HEK293 (cell line): Measurements from ENCODE around the gene CLDN10.

Experiments used
- CTCF ChIA-PET: fragments of 350-600 bp; formaldehyde crosslinking; extraction: SDS; loops from one replicate; lab custom pipeline; 2021; ENCODE audit warnings: antibody characterized with exemption; lab: Yijun Ruan, JAX
- POLR2A ChIA-PET: fragments of 300-600 bp; formaldehyde crosslinking; extraction: SDS; loops from one replicate; lab custom pipeline; 2020; ENCODE audit warnings: antibody characterized with exemption, inconsistent platforms; lab: Yijun Ruan, JAX
- H3K27ac ChIP-seq: fragments of 200-500 bp; sonication (Bioruptor generic); 2 replicates; pipeline ENCODE4 v1.5.1; 2014; ENCODE audit warnings: low read depth, low read length, control low read depth, inconsistent platforms; ENCODE audit errors: extremely low read depth
- H3K36me3 ChIP-seq, 2 experiments: fragments of 200-500 bp in 1 of 2; sonication (Bioruptor generic) in 1 of 2; 1 replicate in 1 of 2; 2 replicates in 1 of 2; pipeline ENCODE4 v1.5.1; 2014 to 2017; ENCODE audit warnings: inconsistent platforms in 2 of 2, low read length in 2 of 2; ENCODE audit not compliant: control insufficient read depth in 2 of 2, insufficient read depth in 1 of 2
- H3K4me1 ChIP-seq: fragments of 200-500 bp; sonication (Bioruptor generic); 2 replicates; pipeline ENCODE4 v1.5.1; 2014; ENCODE audit warnings: mild to moderate bottlenecking, low read length, inconsistent platforms; ENCODE audit not compliant: control insufficient read depth, insufficient read depth
- H3K4me3 ChIP-seq: 2 replicates; pipeline ENCODE4 v1.5.1; 2011; ENCODE audit warnings: low read depth, mild to moderate bottlenecking, control low read depth, low read length, moderate library complexity
- H3K9me3 ChIP-seq: fragments of 200-500 bp; sonication (Bioruptor generic); 2 replicates; pipeline ENCODE4 v1.5.1; 2014; ENCODE audit warnings: low read depth, low read length, inconsistent platforms; ENCODE audit not compliant: control insufficient read depth, insufficient read depth
- CTCF ChIP-seq: fragments of 450-650 bp; formaldehyde crosslinking; IDR thresholded peaks from 2 replicates; pipeline ENCODE4 v1.5.1; 2016; ENCODE audit warnings: missing biosample characterization, missing genetic modification characterization
- ELK4 ChIP-seq: IDR thresholded peaks from 2 replicates; pipeline ENCODE4 v1.6.1; 2011; ENCODE audit warnings: mild to moderate bottlenecking, low read depth, low read length, borderline replicate concordance
- GLIS2 ChIP-seq: fragments of 450-650 bp; formaldehyde crosslinking; IDR thresholded peaks from 2 replicates; pipeline ENCODE4 v1.5.1; 2016; ENCODE audit warnings: missing biosample characterization, missing genetic modification characterization
- TRIM28 ChIP-seq: IDR thresholded peaks from 2 replicates; pipeline ENCODE4 v1.6.1; 2011; ENCODE audit warnings: low read length, control low read depth, borderline replicate concordance
- ZIC2 ChIP-seq: fragments of 450-650 bp; formaldehyde crosslinking; IDR thresholded peaks from 2 replicates; pipeline ENCODE4 v1.5.1; 2016; ENCODE audit warnings: missing biosample characterization, missing genetic modification characterization
- ZNF10 ChIP-seq: fragments of 450-650 bp; formaldehyde crosslinking; IDR thresholded peaks from 2 replicates; pipeline ENCODE4 v1.5.1; 2017; ENCODE audit warnings: missing biosample characterization, missing genetic modification characterization
- ZNF140 ChIP-seq: fragments of 450-650 bp; formaldehyde crosslinking; IDR thresholded peaks from 2 replicates; pipeline ENCODE4 v1.5.1; 2016; ENCODE audit warnings: missing biosample characterization, missing genetic modification characterization
- ZNF157 ChIP-seq: fragments of 450-650 bp; formaldehyde crosslinking; IDR thresholded peaks from 2 replicates; pipeline ENCODE4 v1.5.1; 2016; ENCODE audit warnings: missing biosample characterization, missing genetic modification characterization
- ZNF16 ChIP-seq: fragments of 450-650 bp; formaldehyde crosslinking; IDR thresholded peaks from 2 replicates; pipeline ENCODE4 v1.5.1; 2016; ENCODE audit warnings: low read depth, missing biosample characterization, missing genetic modification characterization
- ZNF169 ChIP-seq: fragments of 450-650 bp; formaldehyde crosslinking; IDR thresholded peaks from 2 replicates; pipeline ENCODE4 v1.5.1; 2016; ENCODE audit warnings: missing biosample characterization, missing genetic modification characterization
- ZNF202 ChIP-seq: fragments of 450-650 bp; formaldehyde crosslinking; IDR thresholded peaks from 2 replicates; pipeline ENCODE4 v1.5.1; 2016; ENCODE audit warnings: missing biosample characterization, missing genetic modification characterization, borderline replicate concordance
- ZNF221 ChIP-seq: fragments of 450-650 bp; formaldehyde crosslinking; IDR thresholded peaks from 2 replicates; pipeline ENCODE4 v1.5.1; 2017; ENCODE audit warnings: missing biosample characterization, missing genetic modification characterization, borderline replicate concordance
- ZNF239 ChIP-seq: fragments of 450-650 bp; formaldehyde crosslinking; IDR thresholded peaks from 2 replicates; pipeline ENCODE4 v1.5.1; 2016; ENCODE audit warnings: missing biosample characterization, missing genetic modification characterization
- ZNF280D ChIP-seq: fragments of 450-650 bp; formaldehyde crosslinking; IDR thresholded peaks from 2 replicates; pipeline ENCODE4 v1.5.1; 2016; ENCODE audit warnings: missing biosample characterization, missing genetic modification characterization
- ZNF350 ChIP-seq: fragments of 450-650 bp; formaldehyde crosslinking; IDR thresholded peaks from 2 replicates; pipeline ENCODE4 v1.5.0; 2017; ENCODE audit warnings: missing biosample characterization, mild to moderate bottlenecking, missing genetic modification characterization
- ZNF423 ChIP-seq: fragments of 450-650 bp; formaldehyde crosslinking; IDR thresholded peaks from 2 replicates; pipeline ENCODE4 v1.5.1; 2016; ENCODE audit warnings: missing biosample characterization, missing genetic modification characterization
- ZNF426 ChIP-seq: fragments of 450-650 bp; formaldehyde crosslinking; IDR thresholded peaks from 2 replicates; pipeline ENCODE4 v1.5.1; 2017; ENCODE audit warnings: missing biosample characterization, missing genetic modification characterization, mild to moderate bottlenecking, inconsistent platforms, moderate library complexity
- ZNF529 ChIP-seq: fragments of 450-650 bp; formaldehyde crosslinking; IDR thresholded peaks from 2 replicates; pipeline ENCODE4 v1.5.1; 2017; ENCODE audit warnings: missing genetic modification characterization, missing biosample characterization; ENCODE audit not compliant: insufficient replicate concordance
- ZNF549 ChIP-seq: fragments of 450-650 bp; IDR thresholded peaks from 2 replicates; pipeline ENCODE4 v1.5.1; 2018; ENCODE audit warnings: missing biosample characterization, missing genetic modification characterization, mild to moderate bottlenecking, inconsistent platforms, moderate library complexity
- ZNF645 ChIP-seq: fragments of 450-650 bp; formaldehyde crosslinking; IDR thresholded peaks from 2 replicates; pipeline ENCODE4; 2016; ENCODE audit warnings: missing biosample characterization, missing genetic modification characterization
- ZNF654 ChIP-seq: fragments of 450-650 bp; formaldehyde crosslinking; IDR thresholded peaks from 2 replicates; pipeline ENCODE4 v1.5.1; 2016; ENCODE audit warnings: low read depth, missing biosample characterization, missing genetic modification characterization
- ZNF747 ChIP-seq: fragments of 450-650 bp; formaldehyde crosslinking; IDR thresholded peaks from 2 replicates; pipeline ENCODE4 v1.5.1; 2016; ENCODE audit warnings: missing biosample characterization, missing genetic modification characterization
- ZNF768 ChIP-seq: fragments of 450-650 bp; formaldehyde crosslinking; IDR thresholded peaks from 2 replicates; pipeline ENCODE4 v1.5.1; 2018; ENCODE audit warnings: missing biosample characterization, mild to moderate bottlenecking, missing genetic modification characterization
- ZSCAN16 ChIP-seq: fragments of 450-650 bp; formaldehyde crosslinking; IDR thresholded peaks from 2 replicates; pipeline ENCODE4 v1.5.1; 2016; ENCODE audit warnings: missing biosample characterization, missing genetic modification characterization
- ZXDB ChIP-seq: fragments of 450-650 bp; formaldehyde crosslinking; IDR thresholded peaks from 2 replicates; pipeline ENCODE4 v1.5.1; 2016; ENCODE audit warnings: missing biosample characterization, missing genetic modification characterization

The CLDN10 gene

GRCh38 chr13:95516492-95516891, 36.0 kb upstream of the CLDN10 start (continued):
- TF ChIP-seq ZSCAN16 (tag by site-specific recombination), result no peak
- TF ChIP-seq, all 188 proteins: peak for 0

GRCh38 chr13:95523598-95523997, 28.9 kb upstream of the CLDN10 start:
- H3K36me3 ChIP-seq, result no peaks in the 10 kb centered on the region
- CTCF ChIA-PET, result interaction anchor here (0.6 kb wide), 1 partner anchor 14 kb away, joined by 3 read pairs; no protein-coding TSS in a partner anchor
- H3K4me3 ChIP-seq, result no peak overlapping the region
- no peaks in the 10 kb centered on the region for H3K9me3 ChIP-seq
- no peaks in the 10 kb centered on the region for H3K4me1 ChIP-seq
- H3K27ac ChIP-seq, result no peak overlapping the region
- TF ChIP-seq ZNF654 (tag by site-specific recombination) (no peak), ZNF549 (tag by site-specific recombination) (no peak)
- POLR2A ChIA-PET, result no interaction called here

GRCh38 chr13:95524264-95524901, 28.1 kb upstream of the CLDN10 start:
- Histone ChIP-seq H3K4me1 (no peaks in the 10 kb centered on the region), H3K4me3 (no peak overlapping the region), H3K36me3 (no peaks in the 10 kb centered on the region), H3K27ac (no peak overlapping the region), H3K9me3 (no peaks in the 10 kb centered on the region)
- ChIA-PET POLR2A (no interaction called here), CTCF (interaction anchor here (1.3 kb wide), 1 partner anchor 12 kb away, joined by 5 read pairs; no protein-coding TSS in a partner anchor)
- TF ChIP-seq TRIM28, result no peak
- no peak for TF ChIP-seq GLIS2 (tag by site-specific recombination)
- TF ChIP-seq ZNF169, result no peak
- TF ChIP-seq ZNF529, result no peak
- TF ChIP-seq ZNF654 (tag by site-specific recombination), result no peak
- no peak for TF ChIP-seq ZNF549 (tag by site-specific recombination)
- TF ChIP-seq ZNF202 (tag by site-specific recombination), result no peak
- TF ChIP-seq ZIC2, result no peak
- TF ChIP-seq CTCF (tag by site-specific recombination), result no peak
- TF ChIP-seq ZNF645, result no peak
- TF ChIP-seq ZNF423 (tag by site-specific recombination), result no peak
- TF ChIP-seq ZNF426 (tag by site-specific recombination), result no peak
- no peak for TF ChIP-seq ZNF221 (tag by site-specific recombination)
- TF ChIP-seq ZXDB, result no peak

GRCh38 chr13:95527955-95528354, 24.6 kb upstream of the CLDN10 start:
- H3K27ac ChIP-seq, result no peak overlapping the region
- CTCF ChIA-PET, result no interaction called here
- H3K9me3 ChIP-seq, result no peaks in the 10 kb centered on the region
- POLR2A ChIA-PET, result no interaction called here
- H3K4me3 ChIP-seq, result no peak overlapping the region
- H3K4me1 ChIP-seq, result peaks cover 4% of the 10 kb centered on the region; the same call in 1 of the 2 replicates
- no peaks in the 10 kb centered on the region for H3K36me3 ChIP-seq
- no peak for TF ChIP-seq ZNF768 (tag by site-specific recombination)
- no peak for TF ChIP-seq ZNF280D
- TF ChIP-seq ELK4, result no peak
- TF ChIP-seq ZNF747 (tag by site-specific recombination), result no peak
- TF ChIP-seq ZNF10 (tag by site-specific recombination), result no peak
- TF ChIP-seq ZNF157 (tag by site-specific recombination), result no peak
- no peak for TF ChIP-seq ZNF350 (tag by site-specific recombination)
- TF ChIP-seq ZNF140, result no peak
- no peak for TF ChIP-seq ZNF16
- no peak for TF ChIP-seq ZNF239
